HL-60 (cell line): ENCODE results near the gene NR5A2.

Source experiments
- DNase-seq, 2 experiments: peaks; one replicate each; pipeline ENCODE4 v3.0.0-alpha.2; 2010 to 2020; ENCODE audit warnings: low read depth in 1 of 2, low spot score in 1 of 2
- H3K27ac ChIP-seq: fragments of 250-450 bp; sonication (Bioruptor Pico); replicated peaks from 2 replicates; pipeline ENCODE4 v1.5.1; 2020; ENCODE audit warnings: mild to moderate bottlenecking, moderate library complexity
- H3K27me3 ChIP-seq: fragments of 250-450 bp; sonication (Bioruptor Pico); 2 replicates; pipeline ENCODE4 v1.5.1; 2021; ENCODE audit warnings: mild to moderate bottlenecking, moderate library complexity; ENCODE audit not compliant: insufficient read depth, poor library complexity, severe bottlenecking
- H3K4me3 ChIP-seq: replicated peaks from 2 replicates; pipeline ENCODE4 v1.5.1; 2011; ENCODE audit warnings: mild to moderate bottlenecking, control low read depth, low read length; ENCODE audit not compliant: insufficient read depth
- GABPA ChIP-seq: IDR thresholded peaks from 2 replicates; pipeline ENCODE4 v1.6.1; 2012; ENCODE audit warnings: low read depth
- POLR2AphosphoS5 ChIP-seq: IDR thresholded peaks from 2 replicates; pipeline ENCODE4 v1.6.1; 2012; ENCODE audit warnings: low read depth
- SPI1 ChIP-seq: IDR thresholded peaks from 2 replicates; pipeline ENCODE4 v1.6.1; 2012; ENCODE audit warnings: low read depth, mild to moderate bottlenecking, borderline replicate concordance
- TF ChIP-seq, protein P1 (sequence below): IDR thresholded peaks from one replicate; pipeline ENCODE4 v1.5.1; 2011; ENCODE audit warnings: low read length, control low read depth, inconsistent platforms; ENCODE audit not compliant: insufficient read depth
- TF ChIP-seq, protein P2 (sequence below): IDR thresholded peaks from 2 replicates; pipeline ENCODE4 v1.6.1; 2012; ENCODE audit warnings: low read depth; ENCODE audit not compliant: insufficient replicate concordance

Gene NR5A2

DNA sequence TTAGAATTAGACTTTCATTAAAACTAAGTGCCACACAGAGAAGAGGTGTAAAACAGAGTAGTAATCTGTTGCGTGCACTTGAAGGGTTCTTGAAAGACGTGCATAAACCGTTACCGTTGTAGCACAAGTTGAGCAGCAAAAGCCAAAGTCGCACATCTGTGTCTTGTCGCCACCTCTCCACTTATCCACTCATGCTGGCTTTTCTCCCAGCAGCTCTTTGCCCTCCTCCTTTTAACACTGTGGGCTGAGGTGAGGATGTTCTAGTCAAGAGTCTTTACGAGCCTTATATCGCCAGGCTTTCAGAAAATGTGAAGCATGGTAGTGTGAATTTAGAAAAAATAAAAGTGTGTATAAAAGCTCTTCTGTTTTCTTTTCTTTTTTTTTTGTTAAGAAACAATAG, 48.0 kb downstream of the NR5A2 start:
- peaks cover 2% of the 10 kb centered on the region for H3K27me3 ChIP-seq
- H3K27ac ChIP-seq, result no peak overlapping the region
- TF ChIP-seq, protein P1, sequence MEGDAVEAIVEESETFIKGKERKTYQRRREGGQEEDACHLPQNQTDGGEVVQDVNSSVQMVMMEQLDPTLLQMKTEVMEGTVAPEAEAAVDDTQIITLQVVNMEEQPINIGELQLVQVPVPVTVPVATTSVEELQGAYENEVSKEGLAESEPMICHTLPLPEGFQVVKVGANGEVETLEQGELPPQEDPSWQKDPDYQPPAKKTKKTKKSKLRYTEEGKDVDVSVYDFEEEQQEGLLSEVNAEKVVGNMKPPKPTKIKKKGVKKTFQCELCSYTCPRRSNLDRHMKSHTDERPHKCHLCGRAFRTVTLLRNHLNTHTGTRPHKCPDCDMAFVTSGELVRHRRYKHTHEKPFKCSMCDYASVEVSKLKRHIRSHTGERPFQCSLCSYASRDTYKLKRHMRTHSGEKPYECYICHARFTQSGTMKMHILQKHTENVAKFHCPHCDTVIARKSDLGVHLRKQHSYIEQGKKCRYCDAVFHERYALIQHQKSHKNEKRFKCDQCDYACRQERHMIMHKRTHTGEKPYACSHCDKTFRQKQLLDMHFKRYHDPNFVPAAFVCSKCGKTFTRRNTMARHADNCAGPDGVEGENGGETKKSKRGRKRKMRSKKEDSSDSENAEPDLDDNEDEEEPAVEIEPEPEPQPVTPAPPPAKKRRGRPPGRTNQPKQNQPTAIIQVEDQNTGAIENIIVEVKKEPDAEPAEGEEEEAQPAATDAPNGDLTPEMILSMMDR, result no peak
- TF ChIP-seq POLR2AphosphoS5 (no peak), SPI1 (no peak), GABPA (no peak)
- TF ChIP-seq, protein P2, sequence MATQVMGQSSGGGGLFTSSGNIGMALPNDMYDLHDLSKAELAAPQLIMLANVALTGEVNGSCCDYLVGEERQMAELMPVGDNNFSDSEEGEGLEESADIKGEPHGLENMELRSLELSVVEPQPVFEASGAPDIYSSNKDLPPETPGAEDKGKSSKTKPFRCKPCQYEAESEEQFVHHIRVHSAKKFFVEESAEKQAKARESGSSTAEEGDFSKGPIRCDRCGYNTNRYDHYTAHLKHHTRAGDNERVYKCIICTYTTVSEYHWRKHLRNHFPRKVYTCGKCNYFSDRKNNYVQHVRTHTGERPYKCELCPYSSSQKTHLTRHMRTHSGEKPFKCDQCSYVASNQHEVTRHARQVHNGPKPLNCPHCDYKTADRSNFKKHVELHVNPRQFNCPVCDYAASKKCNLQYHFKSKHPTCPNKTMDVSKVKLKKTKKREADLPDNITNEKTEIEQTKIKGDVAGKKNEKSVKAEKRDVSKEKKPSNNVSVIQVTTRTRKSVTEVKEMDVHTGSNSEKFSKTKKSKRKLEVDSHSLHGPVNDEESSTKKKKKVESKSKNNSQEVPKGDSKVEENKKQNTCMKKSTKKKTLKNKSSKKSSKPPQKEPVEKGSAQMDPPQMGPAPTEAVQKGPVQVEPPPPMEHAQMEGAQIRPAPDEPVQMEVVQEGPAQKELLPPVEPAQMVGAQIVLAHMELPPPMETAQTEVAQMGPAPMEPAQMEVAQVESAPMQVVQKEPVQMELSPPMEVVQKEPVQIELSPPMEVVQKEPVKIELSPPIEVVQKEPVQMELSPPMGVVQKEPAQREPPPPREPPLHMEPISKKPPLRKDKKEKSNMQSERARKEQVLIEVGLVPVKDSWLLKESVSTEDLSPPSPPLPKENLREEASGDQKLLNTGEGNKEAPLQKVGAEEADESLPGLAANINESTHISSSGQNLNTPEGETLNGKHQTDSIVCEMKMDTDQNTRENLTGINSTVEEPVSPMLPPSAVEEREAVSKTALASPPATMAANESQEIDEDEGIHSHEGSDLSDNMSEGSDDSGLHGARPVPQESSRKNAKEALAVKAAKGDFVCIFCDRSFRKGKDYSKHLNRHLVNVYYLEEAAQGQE, result no peak
- DNase-seq, result no peak
- no peak overlapping the region for H3K4me3 ChIP-seq

DNA sequence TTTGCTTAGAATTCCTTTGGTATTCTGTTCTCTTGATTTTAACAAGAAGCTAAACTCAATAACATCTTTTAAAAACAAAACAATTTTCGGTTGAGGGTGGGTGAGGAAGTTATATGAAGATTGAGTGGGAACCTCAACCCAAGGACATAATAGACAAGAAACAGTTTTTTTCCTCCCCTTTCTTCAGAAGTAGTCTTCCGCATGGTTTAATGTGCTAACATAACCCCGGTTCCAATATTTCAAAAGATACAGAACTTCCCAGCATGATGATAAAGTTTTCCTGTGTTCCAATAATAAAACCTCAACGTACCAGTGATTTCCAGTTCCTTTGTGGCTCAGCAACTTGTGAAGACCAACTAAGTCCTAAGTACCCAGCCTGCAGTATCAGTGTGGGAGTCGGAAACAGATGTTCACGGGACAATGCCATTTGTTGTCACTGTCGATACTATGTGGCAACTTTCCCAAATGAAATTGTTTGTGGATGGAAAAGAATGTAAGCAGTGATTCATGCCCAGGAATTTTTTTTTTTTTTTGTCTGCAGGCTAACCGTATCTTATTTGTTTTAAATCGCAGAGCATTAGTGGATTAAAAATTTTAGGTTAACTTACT, 48.5 kb downstream of the NR5A2 start:
- H3K4me3 ChIP-seq, result no peak overlapping the region
- peaks cover 7% of the 10 kb centered on the region for H3K27me3 ChIP-seq
- no peak overlapping the region for H3K27ac ChIP-seq
- TF ChIP-seq SPI1 (no peak), POLR2AphosphoS5 (no peak), GABPA (no peak)
- TF ChIP-seq, protein P2, result no peak
- TF ChIP-seq, protein P1, result no peak
- no peak for DNase-seq

DNA sequence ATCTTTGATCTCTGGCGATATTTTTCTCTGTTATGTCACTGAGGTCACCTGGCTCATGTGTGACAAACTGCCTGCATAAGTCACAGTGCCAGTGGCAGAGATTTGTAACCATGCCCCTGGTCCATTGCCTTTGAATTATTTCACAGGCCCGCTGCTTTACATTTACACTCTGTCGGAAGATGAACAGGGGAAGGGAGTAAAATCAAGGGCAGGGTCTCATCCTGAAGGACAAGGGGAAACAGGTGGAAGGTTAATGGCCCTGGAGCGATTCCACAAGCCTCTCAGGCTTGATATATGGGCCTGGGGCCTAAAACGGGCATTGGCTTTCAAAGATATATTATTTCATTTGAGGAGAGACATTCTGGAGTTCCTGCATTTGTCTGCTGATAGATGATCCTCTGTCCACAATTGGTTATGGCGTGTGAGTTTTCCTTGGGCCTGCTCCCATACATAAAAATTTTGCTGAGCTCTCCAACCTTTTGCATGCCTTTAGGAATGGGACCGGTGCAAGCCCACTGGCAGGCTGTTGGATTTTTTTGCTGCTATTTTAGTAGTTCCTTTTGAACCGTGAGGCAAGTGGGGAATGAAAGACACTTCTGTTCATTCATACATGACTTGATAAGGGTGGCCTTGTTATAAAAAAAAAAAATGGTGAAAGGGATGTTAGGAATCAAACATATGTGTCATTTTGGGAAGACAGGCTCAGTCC, 51.9 kb downstream of the NR5A2 start:
- H3K27ac ChIP-seq, result no peak overlapping the region
- TF ChIP-seq, protein P2, result no peak
- TF ChIP-seq GABPA (no peak), SPI1 (no peak), POLR2AphosphoS5 (no peak)
- TF ChIP-seq, protein P1, result no peak
- H3K27me3 ChIP-seq, result peaks cover 9% of the 10 kb centered on the region
- DNase-seq, result no peak
- H3K4me3 ChIP-seq, result no peak overlapping the region
